ENCODE measurements around the gene SECISBP2. TPM values are rescaled to one million over a fixed set of nuclear protein-coding genes. Genes with fewer than 3 reads are reported as not detected.

The SECISBP2 gene
- total RNA-seq, 2 donors from 2014 or later = 54.7 to 65.6 TPM

DNA sequence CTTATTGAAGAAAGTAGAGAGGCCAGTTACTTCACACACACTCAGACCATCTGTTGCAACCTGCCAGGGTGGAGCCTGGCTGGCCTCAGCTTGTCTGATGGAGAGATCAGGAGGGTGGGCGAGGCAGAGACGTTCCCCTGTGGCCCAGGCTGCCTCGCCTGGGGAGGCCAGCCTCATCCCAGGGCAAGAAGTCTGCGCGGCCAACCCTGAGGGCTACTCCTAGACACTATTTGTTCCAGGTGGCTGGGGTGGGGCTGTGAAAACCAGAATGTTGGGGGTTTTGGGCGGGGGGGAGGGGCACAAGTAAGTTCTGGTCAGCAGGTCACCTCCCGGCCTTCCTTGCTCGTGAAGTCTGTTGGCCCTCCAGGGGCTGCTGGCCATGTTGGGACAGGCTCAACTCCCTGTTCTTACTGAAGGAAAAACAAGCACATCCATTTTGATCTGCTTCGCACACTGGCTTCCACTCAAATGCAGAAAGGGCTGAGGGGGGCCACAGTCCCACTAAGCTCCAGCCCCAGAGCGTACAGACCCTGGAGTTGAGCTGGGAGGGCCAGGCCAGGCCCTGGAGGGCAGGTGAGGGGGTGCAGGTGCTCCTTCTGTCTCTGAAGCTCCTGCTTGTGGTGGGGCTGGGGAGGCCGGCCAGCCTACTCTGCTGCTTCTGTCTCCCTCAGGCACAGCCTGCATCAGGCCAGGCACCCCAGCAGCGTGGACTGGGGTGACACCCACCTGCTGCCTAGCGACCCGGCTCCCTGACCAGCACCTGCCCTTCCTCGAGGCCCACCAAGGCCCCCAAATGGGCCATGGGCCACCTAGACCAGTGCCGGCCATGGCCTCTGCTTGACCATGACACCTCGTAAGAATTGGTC lies 46.6 kb downstream of the SECISBP2 start:
- Histone ChIP-seq H3K27ac (no peak overlapping the region), H3K27me3 (no peaks in the 10 kb centered on the region), H3K4me1 (no peaks in the 10 kb centered on the region), H3K9me3 (no peaks in the 10 kb centered on the region), H3K4me3 (no peak overlapping the region), H3K36me3 (replicated peaks in 1 of 2; ENCODE audit: insufficient read depth in 1 of 2, low read depth in 2 of 2) (peaks cover 0 to 15% of the 10 kb centered on the region in 2 donors)
- no peak for ATAC-seq
- TF ChIP-seq, protein P1, sequence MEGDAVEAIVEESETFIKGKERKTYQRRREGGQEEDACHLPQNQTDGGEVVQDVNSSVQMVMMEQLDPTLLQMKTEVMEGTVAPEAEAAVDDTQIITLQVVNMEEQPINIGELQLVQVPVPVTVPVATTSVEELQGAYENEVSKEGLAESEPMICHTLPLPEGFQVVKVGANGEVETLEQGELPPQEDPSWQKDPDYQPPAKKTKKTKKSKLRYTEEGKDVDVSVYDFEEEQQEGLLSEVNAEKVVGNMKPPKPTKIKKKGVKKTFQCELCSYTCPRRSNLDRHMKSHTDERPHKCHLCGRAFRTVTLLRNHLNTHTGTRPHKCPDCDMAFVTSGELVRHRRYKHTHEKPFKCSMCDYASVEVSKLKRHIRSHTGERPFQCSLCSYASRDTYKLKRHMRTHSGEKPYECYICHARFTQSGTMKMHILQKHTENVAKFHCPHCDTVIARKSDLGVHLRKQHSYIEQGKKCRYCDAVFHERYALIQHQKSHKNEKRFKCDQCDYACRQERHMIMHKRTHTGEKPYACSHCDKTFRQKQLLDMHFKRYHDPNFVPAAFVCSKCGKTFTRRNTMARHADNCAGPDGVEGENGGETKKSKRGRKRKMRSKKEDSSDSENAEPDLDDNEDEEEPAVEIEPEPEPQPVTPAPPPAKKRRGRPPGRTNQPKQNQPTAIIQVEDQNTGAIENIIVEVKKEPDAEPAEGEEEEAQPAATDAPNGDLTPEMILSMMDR (IDR thresholded peaks at IDR 0.05) = no peak
- TF ChIP-seq POLR2A (IDR thresholded peaks at IDR 0.05) = no peak
- WGBS, 2 donors = 90 to 96% methylated on average over 11 to 17 of the region's 17 CpGs
- intact Hi-C loops (cut with DNase I) = no loop called here
- no peak for DNase-seq

DNA sequence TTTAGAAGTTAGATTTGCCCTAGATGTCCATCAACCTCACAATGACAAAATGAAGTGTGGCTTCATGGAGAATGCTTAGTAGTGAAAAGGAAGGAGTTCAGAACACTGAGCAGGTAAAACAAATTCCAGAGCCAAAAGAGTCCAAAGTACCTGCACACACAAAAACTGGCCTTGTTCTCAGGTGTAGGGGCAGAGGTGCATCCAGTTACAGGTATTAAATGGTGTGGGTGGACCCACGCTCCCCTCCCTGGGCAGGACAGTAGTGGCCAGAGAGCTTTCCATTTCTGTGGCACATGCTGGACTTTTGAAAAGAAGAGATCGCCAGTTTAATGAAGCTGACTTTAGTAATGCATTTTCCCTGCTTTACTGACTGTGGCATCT lies 47.2 kb downstream of the SECISBP2 start:
- H3K36me3 ChIP-seq (replicated peaks in 1 of 2; ENCODE audit: insufficient read depth in 1 of 2, low read depth in 2 of 2) = peaks cover 0 to 11% of the 10 kb centered on the region in 2 donors
- WGBS, 2 donors = 88 to 90% methylated on average over 2 of the region's 2 CpGs
- H3K4me3 ChIP-seq = no peak overlapping the region
- no peaks in the 10 kb centered on the region for H3K27me3 ChIP-seq
- ATAC-seq (no peak), DNase-seq (no peak)
- H3K4me1 ChIP-seq = no peaks in the 10 kb centered on the region
- intact Hi-C loops (cut with DNase I) = no loop called here
- no peak for TF ChIP-seq POLR2A (IDR thresholded peaks at IDR 0.05)
- TF ChIP-seq, protein P1 (IDR thresholded peaks at IDR 0.05) = no peak
- H3K9me3 ChIP-seq = no peaks in the 10 kb centered on the region
- no peak overlapping the region for H3K27ac ChIP-seq

GRCh38 chr9:89366711-89367110 lies 48.4 kb downstream of the SECISBP2 start:
- H3K9me3 ChIP-seq = no peaks in the 10 kb centered on the region
- no peak for DNase-seq
- TF ChIP-seq POLR2A (IDR thresholded peaks at IDR 0.05) = no peak
- TF ChIP-seq, protein P1 (IDR thresholded peaks at IDR 0.05) = no peak
- intact Hi-C loops (cut with DNase I) = no loop called here
- no peak for ATAC-seq
- no peaks in the 10 kb centered on the region for H3K27me3 ChIP-seq
- H3K36me3 ChIP-seq (replicated peaks in 1 of 2; ENCODE audit: insufficient read depth in 1 of 2, low read depth in 2 of 2) = peaks cover 0 to 4% of the 10 kb centered on the region in 2 donors
- H3K4me3 ChIP-seq = no peak overlapping the region
- H3K27ac ChIP-seq = no peak overlapping the region
- 85 to 86% methylated on average over 3 of the region's 3 CpGs for WGBS, 2 donors
- H3K4me1 ChIP-seq = no peaks in the 10 kb centered on the region

- TF ChIP-seq, protein P1 (IDR thresholded peaks at IDR 0.05) = no peak
- no peak for TF ChIP-seq POLR2A (IDR thresholded peaks at IDR 0.05)
- H3K36me3 ChIP-seq (replicated peaks in 1 of 2; ENCODE audit: insufficient read depth in 1 of 2, low read depth in 2 of 2) = no peaks in the 10 kb centered on the region
- no peaks in the 10 kb centered on the region for H3K4me1 ChIP-seq
- ATAC-seq (no peak), DNase-seq (no peak)
- no peaks in the 10 kb centered on the region for H3K27me3 ChIP-seq
- H3K9me3 ChIP-seq = no peaks in the 10 kb centered on the region
- intact Hi-C loops (cut with DNase I) = no loop called here
- no peak overlapping the region for H3K4me3 ChIP-seq
- H3K27ac ChIP-seq = no peak overlapping the region
- 86 to 96% methylated on average over 4 of the region's 4 CpGs for WGBS, 2 donors
These were observed 49.0 kb downstream of the SECISBP2 start for GRCh38 chr9:89367281-89367680.

Measured in body of pancreas (tissue), 4 donors.